GM21717 (cell line): ENCODE results near the gene COQ8B.

Source experiments
- ATAC-seq: cut with Tn5 transposase; IDR thresholded peaks from one replicate; pipeline ENCODE4 v1.9.1; 2021; ENCODE audit warnings: mild to moderate bottlenecking, moderate library complexity; ENCODE audit not compliant: unreplicated experiment

The COQ8B gene

DNA sequence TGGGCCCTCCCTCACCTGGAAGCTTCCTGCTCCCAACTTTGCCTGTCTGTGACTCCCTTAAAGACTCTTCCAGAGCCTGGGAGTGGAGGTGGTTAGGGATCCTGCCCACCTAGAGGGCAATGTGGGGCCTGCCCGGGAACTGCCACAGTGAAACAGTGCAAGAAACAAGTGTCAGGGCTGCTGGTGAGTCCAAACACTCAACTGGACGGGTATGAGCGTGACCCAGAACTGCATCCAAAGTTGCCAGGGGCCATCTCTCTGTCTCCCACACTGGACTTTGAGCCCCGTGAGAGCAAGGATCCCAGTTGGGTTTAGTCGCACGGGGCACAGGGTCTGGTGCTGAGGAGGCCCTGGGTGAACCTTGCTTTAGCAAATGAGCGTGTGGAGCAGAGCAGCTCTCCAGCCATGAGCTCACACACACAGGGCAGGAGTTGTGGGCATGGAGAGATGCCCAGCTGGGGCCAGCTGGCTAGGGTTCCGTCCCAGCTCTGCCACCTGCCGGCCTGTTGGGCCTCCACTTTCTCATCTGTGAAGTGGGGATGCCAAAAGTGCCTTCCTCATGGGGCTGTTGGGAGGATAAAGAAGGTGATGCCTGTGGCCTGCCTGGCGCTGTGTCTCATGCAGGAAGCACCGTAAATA lies 23.4 kb downstream of the COQ8B start:
- ATAC-seq: no peak

DNA sequence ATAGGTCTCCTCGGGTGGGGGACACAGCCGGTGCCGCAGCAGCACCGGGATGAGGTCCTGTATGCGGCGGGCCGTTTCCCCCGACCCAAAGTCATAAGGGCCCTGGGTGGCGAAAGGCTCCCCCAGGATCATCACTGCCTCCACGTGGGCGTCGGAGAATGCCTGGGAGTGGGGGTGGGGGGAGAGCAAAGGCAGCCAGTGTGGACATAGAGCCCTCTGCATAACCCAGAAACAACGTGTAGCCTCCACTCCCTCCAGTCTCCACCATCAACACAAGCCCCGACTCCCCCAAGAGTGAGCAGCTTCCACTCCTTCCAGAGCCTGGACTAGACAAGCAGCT lies 24.5 kb downstream of the COQ8B start:
- no peak for ATAC-seq

DNA sequence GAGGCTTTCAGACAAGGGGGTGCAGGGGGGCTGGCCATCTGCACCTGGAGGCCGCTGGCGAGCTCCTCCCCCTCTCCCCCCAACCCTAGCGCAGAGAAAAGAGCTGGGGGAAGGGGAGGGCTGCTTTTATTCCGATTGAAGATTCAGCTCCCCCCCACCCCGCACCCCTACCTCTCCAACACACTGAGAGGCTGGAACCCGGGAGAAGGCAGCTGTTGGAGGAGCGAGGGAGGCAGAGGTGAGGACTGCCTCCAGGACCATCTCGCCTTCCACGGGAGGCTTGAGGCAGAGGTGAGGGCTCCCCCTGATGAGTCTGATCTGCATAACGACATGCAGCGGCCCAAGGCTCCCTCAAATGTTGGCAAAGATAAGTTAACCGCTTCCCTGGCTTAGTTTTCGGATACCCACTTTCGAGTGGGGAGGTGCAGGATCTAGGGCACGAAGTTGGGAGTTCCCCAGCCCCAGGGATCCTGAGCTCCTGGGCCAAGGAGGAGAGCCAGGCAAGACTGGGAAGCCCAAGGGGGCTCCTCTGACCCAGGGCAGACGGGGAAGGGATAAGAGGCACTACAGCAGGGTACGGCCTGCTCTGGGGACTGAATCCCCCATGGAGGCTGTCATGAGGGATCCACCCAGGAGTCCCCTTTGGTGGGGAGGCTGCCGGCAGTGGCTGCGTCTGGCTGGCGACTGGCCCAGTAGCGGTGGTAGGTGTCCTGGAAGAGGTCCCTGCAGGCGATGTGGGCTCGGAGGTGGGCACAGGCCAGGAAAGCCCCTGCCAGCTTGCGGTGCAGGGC lies 25.1 kb downstream of the COQ8B start:
- no peak for ATAC-seq

DNA sequence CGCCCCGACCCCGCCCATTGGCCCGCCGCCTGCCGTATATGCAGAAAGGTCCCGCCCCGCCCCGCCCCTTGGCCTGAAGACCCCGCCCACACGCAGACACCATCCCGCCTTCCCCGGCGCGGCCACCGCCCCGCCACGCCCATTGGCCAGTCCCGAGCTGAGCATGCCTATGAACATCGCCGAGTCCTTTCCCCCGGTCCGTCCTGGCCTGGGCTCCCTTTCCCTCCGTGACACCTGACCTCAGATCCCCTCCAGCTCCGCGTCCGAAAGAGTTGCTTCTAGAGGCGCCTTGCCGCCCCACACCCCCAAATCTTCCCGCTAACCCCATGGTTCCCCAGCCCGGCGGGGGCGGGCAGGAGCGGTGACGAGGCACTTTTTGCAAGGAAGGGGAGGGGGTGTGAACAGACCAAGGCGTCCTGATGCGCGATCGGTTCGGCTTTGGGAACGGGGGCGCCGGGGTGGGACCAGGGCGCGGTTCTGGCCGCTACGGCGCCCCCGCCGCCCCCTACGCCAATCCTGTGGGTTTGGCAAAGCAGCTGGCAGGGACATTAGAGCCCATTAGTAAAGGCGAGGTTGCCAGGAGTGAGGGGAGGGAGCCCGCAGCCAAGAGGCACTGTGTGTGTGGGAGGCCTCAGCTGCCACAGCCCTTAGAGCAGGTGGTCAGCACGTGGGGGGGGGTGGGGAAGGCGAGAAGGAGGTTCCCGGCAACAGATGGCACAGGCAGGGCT lies 25.8 kb downstream of the COQ8B start:
- peak; percentile 49 for ATAC-seq

DNA sequence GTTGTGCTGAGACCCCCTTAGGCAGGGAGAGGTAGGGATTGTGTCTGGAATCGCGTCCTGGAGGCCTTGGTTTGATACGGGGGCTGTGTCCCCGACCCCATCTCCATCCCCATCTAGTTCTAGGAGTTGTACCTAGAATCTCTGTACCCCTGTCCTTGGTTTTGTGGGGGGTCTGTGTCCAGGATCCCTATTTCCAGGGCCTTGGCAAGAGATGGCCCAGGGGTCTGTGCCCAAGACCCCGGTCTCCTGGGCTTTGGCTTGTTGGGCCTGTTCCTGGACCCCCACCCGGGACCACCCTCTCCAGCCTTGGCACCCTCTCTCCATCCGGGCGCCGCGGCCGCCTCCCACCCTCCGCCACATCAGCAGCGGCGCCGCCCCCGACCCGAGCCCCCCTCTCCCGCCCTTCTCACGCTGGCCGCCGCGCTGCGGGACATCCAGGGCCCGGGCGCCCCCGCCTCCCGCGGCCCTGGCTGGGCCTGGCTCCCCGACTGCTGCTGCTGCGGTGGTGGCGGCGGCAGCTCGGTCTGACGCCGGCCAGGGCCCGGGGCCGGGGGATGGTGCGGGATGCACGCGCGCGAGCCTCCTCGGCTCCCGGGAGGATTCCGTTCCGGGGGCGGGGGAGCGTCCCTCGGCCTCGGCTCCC lies 26.5 kb downstream of the COQ8B start, which contains the start of gene NUMBL:
TSS of gene NUMBL (minus strand) at position 602 of the 643 bp plus-strand sequence. CDS start at position 434, 168 bp downstream.
- ATAC-seq: no peak

DNA sequence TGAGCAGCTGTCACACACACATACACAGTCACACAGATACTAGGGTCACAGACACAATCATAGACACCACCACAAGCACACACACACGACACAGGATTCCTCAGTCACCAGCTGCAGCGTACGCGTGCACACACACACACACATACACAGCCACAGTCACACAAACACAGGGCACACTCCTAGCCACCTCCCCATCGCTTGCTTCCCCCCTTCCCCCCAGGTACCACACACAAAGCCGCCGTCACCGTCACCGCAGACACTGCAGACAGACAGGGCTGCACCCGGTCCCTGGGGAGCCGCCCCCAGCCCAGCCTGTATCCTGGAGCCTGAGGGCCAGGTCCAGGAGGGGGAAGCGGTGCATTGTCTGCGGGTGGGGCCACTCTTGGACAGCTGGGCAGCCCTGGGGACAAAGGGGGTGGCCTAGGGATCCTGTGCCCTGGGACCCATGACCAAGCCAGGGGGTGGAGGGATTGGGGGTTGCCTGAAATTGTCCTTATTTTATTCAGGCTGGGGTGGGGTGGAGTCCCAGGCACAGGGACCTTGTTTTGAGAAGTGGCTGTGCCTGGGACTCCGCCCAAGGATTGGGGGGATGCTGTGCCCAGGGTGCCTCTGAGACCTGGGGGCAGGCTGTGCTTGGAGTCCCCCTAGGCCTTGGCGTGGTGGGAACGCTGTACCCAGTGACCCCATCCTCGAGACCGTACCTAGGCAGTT lies 27.2 kb downstream of the COQ8B start:
- no peak for ATAC-seq

DNA sequence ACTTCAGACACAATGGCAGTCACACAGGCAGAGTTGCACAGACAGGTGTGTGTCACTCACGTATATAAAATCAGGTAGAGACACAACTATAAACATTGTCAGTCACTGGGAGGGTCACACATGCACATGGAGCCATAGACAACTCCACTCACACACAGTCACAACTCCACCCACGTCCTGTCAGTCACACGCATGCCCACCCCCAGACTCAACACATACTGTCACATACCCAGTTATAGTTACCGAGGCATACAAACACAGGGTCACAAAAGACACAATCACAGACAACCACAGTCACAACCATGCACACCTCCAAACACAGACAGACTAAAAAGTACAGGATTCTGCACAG lies 27.7 kb downstream of the COQ8B start:
- ATAC-seq: no peak

DNA sequence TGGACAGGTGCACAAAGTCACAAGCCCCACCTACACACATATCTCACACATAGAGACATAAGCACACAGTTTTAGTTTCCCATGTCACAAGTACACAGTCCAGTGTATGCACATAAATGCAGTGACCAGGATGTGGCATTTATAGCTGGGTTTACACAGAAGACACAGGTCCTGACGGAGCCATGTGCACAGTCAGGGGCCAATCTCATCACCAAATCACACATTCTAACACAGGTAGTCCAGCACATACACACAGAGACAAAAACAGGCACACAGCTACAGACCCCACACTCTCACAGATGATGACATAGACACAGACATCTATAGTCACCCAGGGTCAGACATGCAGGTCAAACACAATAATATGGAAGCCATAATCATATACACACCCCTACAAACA lies 28.4 kb downstream of the COQ8B start:
- ATAC-seq: no peak

DNA sequence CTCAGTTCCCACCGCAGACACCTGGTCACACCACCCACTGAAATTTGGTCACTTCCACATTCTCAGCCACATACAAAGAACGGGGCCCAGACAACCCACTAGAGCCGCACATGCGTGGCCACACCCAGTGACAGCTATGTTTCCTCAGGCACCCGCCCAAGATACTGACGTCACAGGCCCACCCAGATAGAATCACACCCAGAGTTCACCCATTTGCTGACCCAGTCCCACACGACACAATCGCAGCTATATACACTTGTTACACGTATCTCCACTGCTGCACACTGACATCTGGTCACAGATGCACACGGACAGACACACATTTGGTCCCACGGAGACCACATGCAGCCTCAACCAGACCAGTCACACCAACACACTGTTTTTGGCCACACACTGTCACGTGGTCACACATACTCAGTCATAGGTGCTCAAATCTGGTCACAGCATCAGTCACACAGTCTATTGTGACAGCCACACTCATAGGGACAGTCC lies 29.1 kb downstream of the COQ8B start:
- no peak for ATAC-seq

DNA sequence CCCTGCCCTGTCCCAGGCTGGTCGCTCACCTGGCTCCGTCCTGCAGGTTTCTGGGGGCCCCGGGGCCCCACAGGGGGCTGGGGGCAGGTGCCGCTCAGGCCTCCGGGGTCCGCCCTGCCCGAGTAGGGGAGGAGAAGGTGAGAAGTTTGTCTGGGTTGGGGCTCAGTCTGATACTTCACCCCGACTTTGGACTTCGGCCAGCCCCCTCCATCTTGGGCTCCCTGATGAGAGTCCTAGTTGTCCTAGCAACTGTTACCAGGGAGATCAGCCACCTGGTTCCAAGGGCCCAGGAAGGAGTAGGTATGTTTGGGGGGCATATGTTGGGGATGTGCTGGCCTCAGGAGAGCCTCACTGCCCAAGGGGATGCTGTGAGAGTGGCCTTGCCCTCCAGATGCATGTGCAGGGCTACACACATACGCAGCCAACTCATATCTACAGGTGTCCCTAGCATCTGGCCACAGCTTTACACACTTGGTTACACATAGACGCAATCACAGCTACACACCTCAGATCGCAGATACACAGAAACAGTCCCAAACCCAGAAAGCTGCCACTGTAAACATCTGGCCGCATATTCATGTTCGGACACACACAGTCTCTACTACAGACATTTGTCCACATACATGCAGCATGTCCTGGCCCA lies 29.7 kb downstream of the COQ8B start:
- ATAC-seq: no peak

DNA sequence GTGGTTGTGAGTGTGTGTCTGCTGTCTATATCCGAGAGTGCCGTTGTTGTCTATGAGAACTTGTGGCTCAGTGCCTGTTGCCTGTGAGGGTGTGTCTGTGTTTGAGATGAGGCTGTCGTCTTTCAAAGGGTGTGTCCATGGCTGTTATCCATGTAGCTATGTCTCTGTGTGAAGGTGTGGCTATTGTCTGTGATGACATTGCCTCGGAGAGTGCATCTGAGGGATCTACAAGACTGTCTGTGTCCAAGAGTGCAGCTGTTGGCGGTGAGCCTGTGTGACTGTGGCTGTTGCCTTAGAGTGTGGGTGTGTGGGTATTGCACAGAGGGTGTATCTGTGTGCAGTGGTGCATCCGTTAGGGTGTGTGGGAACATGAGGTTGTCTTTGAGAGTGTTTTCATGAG lies 31.1 kb downstream of the COQ8B start:
- no peak for ATAC-seq

DNA sequence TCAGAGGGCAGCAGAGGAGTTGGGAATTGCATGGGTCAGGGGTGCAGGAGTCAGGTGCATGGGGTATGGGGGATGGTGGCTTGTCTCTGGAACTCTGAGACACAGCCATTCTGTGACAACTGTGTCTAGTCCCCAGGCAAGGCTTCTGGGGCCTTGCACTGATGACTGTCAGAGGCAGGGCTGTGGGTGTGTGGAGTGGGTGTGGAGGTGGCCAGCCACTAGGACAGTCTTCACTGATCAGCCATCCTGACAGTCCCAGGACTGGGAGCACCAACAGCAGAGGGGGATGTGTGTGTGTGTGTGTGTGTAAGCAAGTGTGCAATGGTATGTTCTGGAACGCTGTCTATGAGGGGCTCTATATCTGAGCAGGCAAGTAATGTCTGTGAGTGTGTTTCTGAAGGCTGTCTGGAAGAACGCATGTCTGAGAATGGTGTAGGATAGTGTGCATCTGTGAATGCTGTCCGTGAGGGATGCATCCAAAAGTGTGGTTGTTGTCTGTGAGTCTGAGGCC lies 31.6 kb downstream of the COQ8B start:
- ATAC-seq: no peak

DNA sequence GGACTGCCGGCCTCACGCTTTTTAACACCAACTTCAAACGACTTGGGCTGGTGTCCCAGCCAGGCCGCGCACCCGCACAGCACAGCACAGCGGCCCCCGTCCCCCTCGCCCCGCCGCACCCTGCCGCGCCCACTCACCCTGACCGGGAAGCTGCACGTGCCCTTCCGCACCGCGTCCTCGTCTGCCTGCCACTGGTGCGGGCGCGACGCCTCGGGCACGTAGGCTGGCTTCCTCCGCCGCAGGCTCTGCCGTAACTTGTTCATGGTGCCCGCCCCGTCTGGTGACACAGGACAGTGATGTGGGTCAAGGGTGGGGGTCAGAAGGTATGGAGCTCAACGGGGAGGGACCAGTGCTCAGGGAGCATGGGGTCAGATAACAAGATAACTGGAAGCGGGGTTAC lies 32.4 kb downstream of the COQ8B start:
- no peak for ATAC-seq

DNA sequence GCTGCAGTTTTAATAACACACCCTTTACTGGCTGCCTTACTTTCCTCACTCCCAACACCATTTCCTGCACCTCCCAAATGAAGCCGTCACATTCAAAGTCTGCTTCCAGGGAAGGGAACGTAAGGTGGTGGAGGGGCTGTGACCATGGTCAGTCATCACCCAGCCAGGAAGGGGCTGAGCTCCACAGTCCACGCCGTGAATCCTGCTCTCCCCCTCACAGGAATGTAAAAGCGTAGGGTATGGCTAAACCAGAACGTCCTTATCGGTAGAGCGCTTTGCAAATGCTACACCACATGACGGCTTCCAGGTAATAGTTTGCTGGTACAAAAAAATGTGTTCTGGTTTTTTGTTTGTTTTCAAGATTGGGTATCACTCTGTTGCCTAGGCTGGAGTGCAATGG lies 33.2 kb downstream of the COQ8B start:
- ATAC-seq: no peak

DNA sequence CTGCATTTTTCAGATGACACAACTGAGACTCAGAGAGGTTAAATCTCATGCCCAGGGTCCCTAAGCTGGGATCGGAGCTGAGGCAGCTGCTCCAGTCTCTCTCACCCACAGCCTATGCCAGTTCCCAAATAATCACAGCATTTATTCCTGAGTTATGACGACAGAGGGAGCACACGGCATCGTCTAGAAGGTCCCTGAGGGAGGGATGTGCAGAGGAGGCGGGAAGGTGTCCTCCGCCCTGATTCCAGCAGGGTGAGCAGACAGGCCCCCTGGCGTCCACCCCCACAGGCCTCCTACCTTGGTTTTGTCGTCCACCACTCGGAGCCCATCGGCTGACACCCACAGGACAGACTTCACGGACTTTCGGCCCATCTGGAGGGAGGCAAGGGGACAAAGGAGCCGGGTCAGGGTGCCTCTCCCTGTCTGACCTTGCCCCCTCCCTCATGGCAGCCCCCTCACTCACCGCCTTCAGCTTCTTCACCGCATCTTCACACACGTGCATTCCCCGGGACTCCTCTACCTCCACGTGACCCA lies 34.2 kb downstream of the COQ8B start:
- ATAC-seq: no peak

DNA sequence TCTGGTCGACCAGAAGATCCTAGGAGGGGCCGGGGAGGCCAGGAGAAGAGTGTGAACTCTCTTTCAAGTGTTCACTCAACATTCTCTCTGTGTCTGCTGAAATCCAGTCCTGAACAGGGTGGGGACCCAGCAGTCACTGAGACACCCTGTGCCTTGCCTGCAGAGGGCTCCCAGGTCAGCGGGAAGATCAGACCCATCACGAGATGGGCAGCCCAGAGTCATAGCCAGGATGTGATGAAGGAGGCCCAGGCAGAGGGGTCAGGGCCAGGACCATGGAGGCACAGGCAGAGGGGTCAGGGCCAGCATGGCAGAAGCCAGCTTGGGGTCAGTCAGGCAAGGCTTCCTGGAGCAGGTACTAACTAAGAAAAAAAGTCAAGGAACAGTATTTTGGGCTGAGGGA lies 35.6 kb downstream of the COQ8B start:
- no peak for ATAC-seq

DNA sequence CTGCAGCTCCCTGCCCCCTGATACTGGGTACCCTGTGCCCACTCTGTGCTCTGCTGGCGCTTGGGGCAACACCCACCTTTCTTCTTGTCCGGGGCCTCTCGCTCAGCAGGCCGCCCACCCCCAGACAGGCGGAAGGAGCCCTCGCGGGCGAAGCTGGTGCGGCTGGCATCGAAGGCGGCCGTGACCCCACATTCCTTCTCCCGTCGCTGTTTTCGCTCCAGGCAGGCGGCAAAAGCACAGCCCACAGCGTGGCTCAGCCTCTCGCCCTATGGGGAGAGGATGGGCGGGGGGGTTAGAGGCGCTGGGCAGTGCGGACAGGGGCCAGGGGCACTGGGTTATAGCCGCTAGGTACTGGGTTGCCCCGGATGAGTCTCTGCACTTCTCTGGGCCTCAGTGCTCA lies 39.5 kb downstream of the COQ8B start:
- ATAC-seq: no peak

DNA sequence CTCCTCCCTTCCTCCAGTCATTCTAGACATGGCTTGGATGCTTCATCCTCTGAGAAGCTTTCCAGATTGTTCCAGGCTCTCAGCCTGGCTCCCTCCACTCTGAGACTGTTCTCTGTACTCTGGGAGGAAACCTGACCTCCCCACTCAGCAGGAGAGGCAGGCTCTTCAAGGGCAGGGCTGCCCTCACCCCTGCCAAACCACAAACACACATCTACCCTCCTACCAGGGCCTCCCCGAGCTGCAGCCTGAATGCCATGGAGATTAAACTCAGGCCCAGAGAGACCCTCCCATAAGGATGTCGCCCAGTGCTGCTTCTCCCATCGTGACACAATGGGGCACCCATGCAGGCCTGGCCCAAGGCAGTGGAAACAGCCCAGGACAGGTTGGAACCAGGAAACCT lies 42.4 kb downstream of the COQ8B start:
- no peak for ATAC-seq

DNA sequence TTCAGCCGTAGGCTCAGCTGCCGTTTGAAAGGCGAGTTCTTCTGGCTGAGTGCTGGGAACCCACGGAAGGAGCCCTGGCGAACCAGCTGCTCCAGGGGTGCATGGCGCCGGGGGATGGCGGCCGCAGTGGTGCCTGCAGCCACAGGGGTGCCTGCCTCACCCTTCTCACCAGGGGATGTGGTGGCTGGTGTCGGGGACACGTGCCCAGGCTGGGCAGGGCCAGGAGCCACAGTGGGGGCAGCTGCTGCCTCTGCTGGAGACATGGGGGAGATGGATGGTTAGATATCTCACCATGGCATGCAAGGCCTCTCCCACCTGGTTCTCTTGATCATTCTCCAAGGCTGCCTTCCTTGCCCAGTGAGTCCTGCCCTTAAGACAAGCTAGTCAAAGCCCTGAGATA lies 43.3 kb downstream of the COQ8B start:
- no peak for ATAC-seq
